Tibial nerve (tissue), 4 donors: ENCODE measurements around the gene ARID3C. TPM values are rescaled to one million over a fixed set of nuclear protein-coding genes. Genes with fewer than 3 reads are reported as not detected.

Source experiments
- DNase-seq, 2 donors: peaks; one replicate each; pipeline ENCODE4 v3.0.0-alpha.2; 2019; ENCODE audit warnings: low spot score in 2 of 2
- H3K27ac ChIP-seq, 4 donors: fragments of 200-600 bp; sonication (generic) in 3 of 4; one replicate each; pipeline ENCODE4 v1.5.1; 2017 to 2019; ENCODE audit warnings: mild to moderate bottlenecking in 1 of 4
- H3K27me3 ChIP-seq, 2 donors: fragments of 200-600 bp; sonication (generic) in 1 of 2; one replicate each; pipeline versions ENCODE4 v1.5.1 to v1.6.0; 2017 to 2019
- H3K36me3 ChIP-seq, 3 donors: fragments of 200-600 bp; sonication (generic); one replicate each; pipeline ENCODE4 v1.5.1; 2018 to 2019
- H3K4me1 ChIP-seq, 4 donors: fragments of 200-600 bp; sonication (generic) in 3 of 4; one replicate each; pipeline ENCODE4 v1.5.1; 2017 to 2019
- H3K4me3 ChIP-seq, 4 donors: fragments of 200-600 bp; sonication (generic) in 3 of 4; one replicate each; pipeline ENCODE4 v1.5.1; 2017 to 2019; ENCODE audit warnings: mild to moderate bottlenecking in 1 of 4, moderate library complexity in 1 of 4
- H3K9me3 ChIP-seq, 4 donors: fragments of 200-600 bp; sonication (generic) in 3 of 4; one replicate each; pipeline ENCODE4 v1.5.1; 2017 to 2019
- CTCF ChIP-seq, 5 experiments: fragments of 200-600 bp in 3 of 5; fragments of 450-650 bp in 2 of 5; sonication (generic) in 3 of 5; IDR thresholded peaks; one replicate each; pipeline ENCODE4 v1.5.1; 2016 to 2019; ENCODE audit warnings: antibody characterized with exemption in 5 of 5, mild to moderate bottlenecking in 3 of 5, moderate library complexity in 2 of 5
- EP300 ChIP-seq, 2 donors: sonication (generic); formaldehyde crosslinking; IDR thresholded peaks; one replicate each; pipeline ENCODE4 v1.6.1; 2017; ENCODE audit warnings: antibody characterized with exemption in 2 of 2, mild to moderate bottlenecking in 1 of 2
- POLR2A ChIP-seq, 2 donors: fragments of 450-650 bp; IDR thresholded peaks; one replicate each; pipeline ENCODE4 v1.6.1; 2017; ENCODE audit warnings: antibody characterized with exemption in 2 of 2, mild to moderate bottlenecking in 2 of 2, moderate library complexity in 2 of 2
- whole genome bisulfite sequencing, 2 donors: methylation state at CpG; one replicate each; pipeline ENCODE4 v1.1.5; 2018; 5-methylcytosine and 5-hydroxymethylcytosine counted together
- total RNA-seq, 4 donors: library from RNA; depleted of rRNA; stranded (reverse); fragments of >200 nt; gene quantifications; one replicate each; pipeline ENCODE4 v1.1.0, GENCODE V29; 2016

The ARID3C gene
- total RNA-seq, 4 donors from 2014 or later = 0.30 to 2.1 (median 1.3) TPM

- DNase-seq = no peak
- WGBS, 2 donors = 89 to 95% methylated on average over 6 to 19 of the region's 20 CpGs
Measured at GRCh38 chr9:34610434-34611206, 18.2 kb downstream of the ARID3C start.

GRCh38 chr9:34607331-34607730 lies 21.5 kb downstream of the ARID3C start:
- no peaks in the 10 kb centered on the region for H3K9me3 ChIP-seq
- TF ChIP-seq POLR2A (IDR thresholded peaks at IDR 0.05) (no peak), CTCF (IDR thresholded peaks at IDR 0.05) (no peak), EP300 (IDR thresholded peaks at IDR 0.05) (no peak)
- H3K27me3 ChIP-seq = no peaks in the 10 kb centered on the region
- H3K36me3 ChIP-seq = peaks cover 0 to 10% (median 0%) of the 10 kb centered on the region in 3 donors
- DNase-seq = no peak
- no peak overlapping the region for H3K4me3 ChIP-seq
- H3K4me1 ChIP-seq = peaks cover 0 to 20% (median 11%) of the 10 kb centered on the region in 4 donors
- WGBS, 2 donors = 53 to 56% methylated on average over 2 of the region's 2 CpGs
- H3K27ac ChIP-seq = no peak overlapping the region

More at GRCh38 chr9:34610434-34611206, 18.2 kb downstream of the ARID3C start:
- peaks cover 0 to 28% (median 15%) of the 10 kb centered on the region in 4 donors for H3K4me1 ChIP-seq
- H3K27ac ChIP-seq = peak overlapping the region in 2 of 4 donors; percentile 93 to 96
- H3K36me3 ChIP-seq = peaks cover 0 to 35% (median 0%) of the 10 kb centered on the region in 3 donors
- no peaks in the 10 kb centered on the region for H3K9me3 ChIP-seq
- no peaks in the 10 kb centered on the region for H3K27me3 ChIP-seq
- TF ChIP-seq CTCF (IDR thresholded peaks at IDR 0.05) (no peak), EP300 (IDR thresholded peaks at IDR 0.05) (no peak), POLR2A (IDR thresholded peaks at IDR 0.05) (no peak)
- peak overlapping the region in 2 of 4 donors; percentile 75 to 81 for H3K4me3 ChIP-seq

GRCh38 chr9:34606905-34607304 lies 22.0 kb downstream of the ARID3C start:
- Histone ChIP-seq H3K27me3 (no peaks in the 10 kb centered on the region), H3K9me3 (no peaks in the 10 kb centered on the region), H3K4me3 (no peak overlapping the region), H3K36me3 (peaks cover 0 to 10% (median 0%) of the 10 kb centered on the region in 3 donors), H3K27ac (no peak overlapping the region), H3K4me1 (peaks cover 0 to 19% (median 10%) of the 10 kb centered on the region in 4 donors)
- 82 to 85% methylated on average over 3 of the region's 3 CpGs for WGBS, 2 donors
- no peak for DNase-seq
- TF ChIP-seq EP300 (IDR thresholded peaks at IDR 0.05) = no peak
- no peak for TF ChIP-seq POLR2A (IDR thresholded peaks at IDR 0.05)
- no peak for TF ChIP-seq CTCF (IDR thresholded peaks at IDR 0.05)

GRCh38 chr9:34606190-34606589 lies 22.7 kb downstream of the ARID3C start:
- Histone ChIP-seq H3K4me1 (peaks cover 0 to 16% (median 8%) of the 10 kb centered on the region in 4 donors), H3K27me3 (no peaks in the 10 kb centered on the region), H3K27ac (no peak overlapping the region), H3K36me3 (peaks cover 0 to 10% (median 0%) of the 10 kb centered on the region in 3 donors), H3K9me3 (no peaks in the 10 kb centered on the region), H3K4me3 (no peak overlapping the region)
- DNase-seq = no peak
- TF ChIP-seq EP300 (IDR thresholded peaks at IDR 0.05) (no peak), CTCF (IDR thresholded peaks at IDR 0.05) (no peak), POLR2A (IDR thresholded peaks at IDR 0.05) (no peak)

- no peak overlapping the region for H3K4me3 ChIP-seq
- TF ChIP-seq CTCF (IDR thresholded peaks at IDR 0.05) = peak; percentile 84 to 92 (median 87)
- TF ChIP-seq EP300 (IDR thresholded peaks at IDR 0.05) = no peak
- H3K9me3 ChIP-seq = no peaks in the 10 kb centered on the region
- no peak overlapping the region for H3K27ac ChIP-seq
- H3K27me3 ChIP-seq = no peaks in the 10 kb centered on the region
- no peaks in the 10 kb centered on the region for H3K36me3 ChIP-seq
- WGBS, 2 donors = 55 to 56% methylated on average over 4 of the region's 4 CpGs
- DNase-seq = peak; percentile 78 to 95
- peaks cover 0 to 4% (median 0%) of the 10 kb centered on the region in 4 donors for H3K4me1 ChIP-seq
Measured at GRCh38 chr9:34603610-34604231, 25.1 kb downstream of the ARID3C start.
